Stimulated activated CD8-positive, alpha-beta memory T cell treated with anti-CD3 and anti-CD28 coated beads, Interleukin-12 subunit alpha, Interleukin-12 subunit beta, amount 100 ng/mL, for 1 hour (primary cell): ENCODE results near the gene TGOLN2.
A peak's percentile ranks its signal among the peaks of the same experiment; 100 is the strongest.
"Not testable (repeated sequence)": the region's sequence is repeated elsewhere in the genome, so short reads cannot be mapped to it uniquely, and the experiment has no call there.

Experiments
- DNase-seq: peaks from one replicate; pipeline ENCODE4 v3.0.0-alpha.2; 2020; ENCODE audit warnings: low read depth

TGOLN2 gene

DNA sequence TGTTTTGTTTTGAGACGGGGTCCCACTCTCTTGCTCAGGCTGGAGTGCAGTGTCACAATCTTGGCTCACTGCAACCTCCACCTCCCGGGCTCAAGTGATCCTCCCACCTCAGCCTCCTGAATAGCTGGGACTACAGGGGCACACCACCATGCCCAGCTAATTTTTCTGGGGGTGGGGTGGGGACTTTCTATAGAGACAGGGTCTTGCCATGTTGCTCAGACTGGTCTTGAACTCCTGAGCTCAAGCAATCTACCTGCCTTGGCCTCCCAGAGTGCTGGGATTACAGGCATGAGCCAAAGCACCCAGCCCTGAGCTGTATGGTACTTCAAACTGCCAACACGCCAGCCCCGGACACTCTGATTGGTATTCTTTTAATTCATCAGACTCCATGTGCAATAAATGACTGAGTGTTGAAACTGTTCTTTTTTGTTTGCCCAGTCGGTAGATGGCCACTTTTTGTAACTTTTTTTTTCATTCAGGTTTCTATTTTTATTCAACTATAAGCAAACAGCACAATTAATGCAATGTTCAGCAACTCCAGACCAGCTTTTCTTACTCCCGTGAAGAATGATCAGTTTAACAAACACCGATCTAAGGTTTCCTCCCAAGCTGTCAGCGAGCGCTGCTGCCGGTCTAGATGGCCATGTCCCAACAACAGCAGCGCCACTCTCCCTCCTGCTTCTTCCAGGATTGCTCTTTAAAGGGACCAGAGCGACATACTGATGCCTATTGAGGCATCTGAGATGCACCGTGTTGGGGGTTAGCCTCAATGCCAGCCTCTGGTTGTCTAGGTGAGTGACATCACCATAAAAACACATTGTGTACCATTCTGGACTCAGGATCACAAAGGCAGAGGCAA lies 12.5 kb upstream of the TGOLN2 start:
- DNase-seq, result no peak

DNA sequence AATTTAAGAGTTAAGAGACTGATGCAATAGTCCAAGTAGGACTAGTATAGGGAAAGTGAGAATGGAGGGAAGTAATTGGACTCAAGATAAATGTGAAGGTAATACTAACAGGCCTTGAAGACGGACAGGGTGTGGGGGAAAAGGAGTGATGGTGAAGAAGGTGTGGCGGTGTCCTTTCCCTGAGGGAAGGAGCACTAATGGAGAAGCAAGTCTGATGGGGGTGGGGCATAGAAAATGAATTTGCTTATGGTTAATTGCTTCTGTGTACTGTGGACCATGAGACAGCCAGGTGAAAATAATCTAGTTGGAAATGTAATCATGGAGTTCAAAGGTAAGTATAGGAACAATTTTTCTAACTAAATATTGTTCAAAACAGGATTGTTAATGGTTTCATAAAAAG lies 7.1 kb upstream of the TGOLN2 start:
- no peak for DNase-seq

DNA sequence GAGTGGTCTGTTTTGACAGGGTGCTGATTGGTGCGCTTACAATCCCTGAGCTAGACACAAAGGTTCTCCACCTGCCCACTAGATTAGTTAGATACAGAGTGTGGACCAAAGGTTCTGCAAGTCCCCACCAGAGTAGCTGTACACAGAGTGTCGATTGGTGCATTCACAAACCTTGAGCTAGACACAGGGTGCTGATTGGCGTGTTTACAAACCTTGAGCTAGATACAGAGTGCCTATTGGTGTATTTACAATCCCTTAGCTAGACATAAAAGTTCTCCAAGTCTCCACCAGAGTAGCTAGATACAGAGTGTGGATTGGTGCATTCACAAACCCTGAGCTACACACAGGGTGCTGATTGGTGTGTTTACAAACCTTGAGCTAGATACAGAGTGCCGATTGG lies 6.1 kb upstream of the TGOLN2 start:
- DNase-seq, result not testable (repeated sequence)

DNA sequence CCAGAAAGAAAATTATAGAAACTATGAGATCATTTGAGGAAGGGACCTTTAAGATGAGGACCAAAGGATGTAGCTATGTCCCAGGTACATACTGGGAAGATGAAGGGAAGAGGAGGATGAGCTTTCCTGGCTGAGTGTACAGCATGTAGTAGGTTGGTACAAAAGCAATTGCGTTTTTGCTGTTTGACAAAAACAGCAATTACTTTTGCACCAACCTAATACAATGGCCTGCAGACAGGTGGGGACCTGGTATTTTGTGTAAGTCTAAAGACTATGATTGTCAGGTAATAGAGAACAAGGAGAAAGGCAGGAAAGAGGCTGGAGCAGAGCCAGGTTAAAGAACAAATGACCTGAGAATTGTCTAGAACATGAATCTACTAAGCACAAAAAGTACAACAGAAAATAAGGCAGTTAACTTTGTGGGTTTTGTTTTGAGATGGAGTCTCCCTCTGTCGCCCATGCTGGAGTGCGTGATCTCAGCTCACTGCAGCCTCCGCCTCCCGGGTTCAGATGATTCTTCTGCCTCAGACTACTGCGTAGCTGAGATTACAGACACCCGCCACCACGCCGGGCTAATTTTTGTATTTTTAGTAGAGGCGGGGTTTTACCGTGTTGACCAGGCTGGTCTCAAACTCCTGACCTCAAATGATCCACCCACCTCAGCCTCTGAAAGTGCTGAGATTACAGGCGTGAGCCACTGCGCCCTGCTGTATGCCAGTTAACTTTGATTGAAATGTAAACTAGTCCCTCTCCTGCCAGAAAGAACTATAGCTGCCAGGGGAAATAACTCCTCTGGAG lies 3.2 kb upstream of the TGOLN2 start:
- DNase-seq, result no peak

DNA sequence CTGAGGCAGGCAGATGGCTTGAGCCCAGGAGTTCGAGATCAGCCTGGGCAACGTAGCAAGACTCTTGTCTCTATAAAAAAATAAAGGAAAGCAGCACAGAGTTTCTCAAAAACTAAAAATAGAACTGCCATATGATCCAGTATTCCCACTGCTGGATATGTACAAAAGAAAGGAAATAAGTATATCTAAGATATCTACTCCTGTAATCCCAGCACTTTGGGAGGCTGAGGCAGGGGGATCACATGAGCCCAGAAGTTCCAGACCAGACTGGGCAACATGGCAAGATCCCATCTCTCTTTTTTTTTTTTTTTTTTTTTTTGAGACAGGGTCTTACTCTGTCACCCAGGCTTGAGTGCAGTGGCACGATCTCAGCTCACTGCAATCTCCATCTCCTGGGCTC lies 1.9 kb upstream of the TGOLN2 start:
- not testable (repeated sequence) for DNase-seq

DNA sequence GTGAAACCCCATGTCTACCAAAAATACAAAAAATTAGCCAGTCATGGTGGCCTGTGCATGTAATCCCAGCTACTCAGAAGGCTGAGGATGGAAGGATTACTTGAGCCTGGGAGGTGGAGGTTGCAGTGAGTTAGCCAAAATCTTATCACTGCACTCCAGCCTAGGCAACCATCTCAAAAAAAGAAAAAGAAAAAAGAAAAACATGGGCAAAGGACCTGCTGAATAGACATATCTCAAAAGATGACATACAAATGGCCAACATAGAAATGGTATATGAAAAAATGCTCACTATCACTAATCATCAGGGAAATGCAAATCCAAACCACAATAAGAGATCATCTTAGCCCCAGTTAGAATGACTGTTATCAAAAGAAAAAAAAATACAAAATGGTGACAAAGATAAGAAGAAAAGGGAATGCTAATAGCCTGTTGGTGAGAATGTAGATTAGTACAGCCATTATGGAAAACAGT lies 1.4 kb upstream of the TGOLN2 start:
- no peak for DNase-seq

DNA sequence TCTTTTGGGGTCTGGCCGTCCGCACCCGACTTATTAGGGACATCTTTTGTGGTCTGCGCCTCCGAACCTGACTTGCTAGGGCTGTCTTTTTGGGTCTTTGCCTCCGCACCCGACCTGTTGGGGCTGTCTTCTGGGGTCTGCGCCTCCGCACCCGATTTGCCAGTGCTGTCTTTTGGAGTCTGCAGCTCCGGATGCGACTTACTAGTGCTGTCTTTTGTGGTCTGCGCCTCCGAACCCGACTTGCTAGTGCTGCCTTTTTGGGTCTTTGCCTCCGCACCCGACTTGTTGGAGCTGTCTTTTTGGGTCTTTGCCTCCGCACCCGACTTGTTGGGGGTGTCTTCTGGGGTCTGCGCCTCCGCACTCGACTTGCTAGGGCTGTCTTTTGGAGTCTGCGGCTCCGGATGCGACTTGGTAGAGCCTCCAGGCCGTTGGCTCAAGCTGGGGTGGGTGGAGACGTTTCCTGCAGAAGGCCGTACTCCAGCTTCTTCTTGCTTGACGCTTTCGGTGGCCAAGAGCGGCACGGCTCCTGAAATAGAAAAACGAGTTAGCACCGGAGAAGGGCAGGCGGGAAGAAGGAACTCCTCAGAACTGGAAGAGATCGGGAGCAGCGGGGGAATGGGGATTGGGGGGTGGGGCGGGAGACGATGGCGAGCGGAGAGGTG lies 498 bp downstream of the TGOLN2 start:
- DNase-seq, result peak; percentile 35

DNA sequence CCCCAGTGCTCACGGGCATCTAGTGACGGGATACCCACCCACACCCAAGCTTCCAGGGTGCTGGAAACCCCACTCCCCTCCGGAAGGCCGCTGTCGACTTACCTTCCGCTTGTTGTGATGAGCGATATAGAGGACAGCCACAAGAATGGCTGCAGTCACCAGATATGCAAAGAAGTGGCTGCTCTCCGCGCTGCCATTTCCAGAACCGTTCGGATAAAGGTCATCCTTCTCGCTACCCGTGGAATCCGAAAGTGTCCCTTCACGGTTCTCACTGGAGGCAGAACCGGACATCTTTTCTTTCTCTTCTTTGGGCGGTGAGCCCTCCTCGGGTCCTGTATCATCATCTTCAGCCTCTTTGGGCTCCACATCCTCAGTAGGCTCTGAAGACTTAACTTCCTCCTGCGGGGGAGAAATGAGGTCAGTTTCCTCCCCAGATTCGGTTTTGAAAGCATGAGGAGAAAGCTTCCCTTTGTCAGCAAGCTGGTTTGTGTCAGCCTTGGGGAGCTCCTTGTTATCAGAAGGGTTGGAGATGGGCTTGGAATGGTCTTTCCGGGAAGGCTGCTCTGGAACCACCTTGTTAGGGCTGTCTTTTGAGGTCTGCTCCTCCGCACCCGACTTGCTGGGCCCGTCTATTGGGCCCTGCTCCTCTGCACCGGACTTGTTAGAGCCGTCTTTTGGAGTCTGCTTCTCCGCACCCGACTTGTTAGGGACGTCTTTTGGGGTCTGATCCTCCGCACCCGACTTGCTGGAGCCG lies 1.2 kb downstream of the TGOLN2 start:
- DNase-seq, result no peak

DNA sequence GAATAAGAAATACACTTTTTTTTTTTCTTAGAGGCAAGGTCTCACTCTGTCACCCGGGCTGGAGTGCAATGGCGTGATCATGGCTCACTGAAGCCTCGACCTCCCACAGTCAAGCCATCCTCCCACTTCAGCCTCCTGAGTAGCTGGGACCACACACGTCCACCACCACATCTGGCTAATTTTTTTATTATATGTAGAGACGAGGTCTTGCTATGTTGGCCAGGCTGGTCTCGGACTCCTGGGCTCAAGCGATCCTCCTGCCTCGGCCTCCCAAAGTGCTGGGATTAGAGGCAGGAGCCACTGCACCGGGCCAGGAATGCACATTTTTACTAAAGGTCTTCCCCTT lies 2.4 kb downstream of the TGOLN2 start:
- DNase-seq, result no peak

DNA sequence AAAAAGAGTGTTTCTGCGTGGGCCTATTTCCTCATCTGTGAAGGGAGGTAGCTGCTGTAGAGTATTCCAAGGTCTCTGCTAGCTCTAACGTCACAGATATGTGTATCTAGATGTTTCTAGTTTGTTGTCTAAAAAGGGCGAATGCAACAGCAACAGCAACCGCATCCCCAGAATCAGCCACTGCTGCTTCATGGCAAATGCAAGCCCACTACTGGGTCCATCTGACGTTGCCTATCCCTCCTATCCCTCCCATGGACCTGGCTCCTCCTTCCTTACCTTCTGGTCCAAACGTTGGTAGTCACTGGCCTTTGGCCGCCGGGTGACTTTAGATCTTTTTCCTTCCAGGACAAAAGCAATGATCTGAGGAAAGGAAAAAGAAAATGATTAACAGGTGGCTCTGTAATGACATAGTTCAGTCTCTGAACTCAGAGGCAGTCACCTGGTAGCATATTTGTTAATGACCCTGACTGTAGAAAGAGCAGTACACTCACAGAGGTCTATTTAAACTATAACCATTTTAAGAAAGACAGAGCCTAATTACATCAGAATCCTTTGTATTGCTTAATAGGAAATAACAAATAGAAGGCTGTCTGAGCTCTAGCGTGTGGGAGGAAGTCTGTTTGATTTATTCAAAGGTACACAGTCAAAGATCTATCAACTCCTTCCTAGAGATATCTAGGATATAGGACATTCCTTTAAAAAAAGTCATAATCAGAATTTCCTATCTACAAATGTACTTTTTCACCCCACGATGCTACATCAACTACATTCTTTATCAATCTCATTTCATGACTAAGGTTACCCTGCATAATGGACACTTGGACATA lies 2.9 kb downstream of the TGOLN2 start:
- DNase-seq, result no peak

DNA sequence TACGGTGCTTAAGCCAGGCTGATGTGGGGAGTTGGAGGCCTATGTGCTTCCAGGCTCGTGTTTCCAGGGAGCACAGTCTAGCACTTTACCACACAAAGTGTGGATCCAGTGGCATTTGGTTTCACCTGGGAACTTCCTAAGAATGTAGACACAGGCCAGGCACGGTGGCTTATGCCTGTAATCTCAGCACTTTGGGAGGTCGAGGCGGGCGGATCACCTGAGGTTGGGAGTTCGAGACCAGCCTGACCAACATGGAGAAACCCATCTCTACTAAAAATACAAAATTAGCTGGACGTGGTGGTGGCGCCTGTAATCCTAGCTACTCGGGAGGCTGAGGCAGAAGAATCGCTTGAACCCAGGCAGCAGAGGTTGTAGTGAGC lies 3.8 kb downstream of the TGOLN2 start:
- DNase-seq, result not testable (repeated sequence)

DNA sequence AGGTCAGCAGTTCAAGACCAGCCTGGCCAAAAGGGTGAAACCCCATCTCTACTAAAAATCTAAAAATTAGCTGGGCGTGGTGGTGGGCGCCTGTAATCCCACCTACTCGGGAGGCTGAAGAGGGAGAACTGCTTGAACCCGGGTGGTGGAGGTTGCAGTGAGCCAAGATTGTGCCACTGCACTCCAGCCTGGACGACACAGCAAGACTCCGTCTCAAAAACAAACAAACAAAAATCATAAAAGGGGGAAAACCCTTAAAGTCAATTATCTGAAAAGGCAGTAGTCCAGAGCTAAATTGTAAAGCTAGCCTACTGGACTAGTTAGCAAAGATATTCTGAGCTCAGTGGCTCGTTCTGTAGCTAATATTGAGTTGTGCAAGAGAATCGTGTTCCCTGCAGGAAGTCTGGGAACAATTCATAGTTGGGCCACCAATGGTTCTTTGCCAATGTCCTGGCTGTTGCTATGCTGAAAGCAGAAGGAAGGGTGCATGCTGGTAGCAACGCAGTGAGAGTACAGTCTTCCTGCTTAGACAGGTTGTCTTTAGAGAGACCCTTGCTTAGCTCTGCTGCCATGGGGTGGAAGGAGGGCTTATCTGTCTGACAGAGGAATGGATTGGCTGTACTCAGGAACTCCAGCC lies 4.3 kb downstream of the TGOLN2 start:
- DNase-seq, result no peak

DNA sequence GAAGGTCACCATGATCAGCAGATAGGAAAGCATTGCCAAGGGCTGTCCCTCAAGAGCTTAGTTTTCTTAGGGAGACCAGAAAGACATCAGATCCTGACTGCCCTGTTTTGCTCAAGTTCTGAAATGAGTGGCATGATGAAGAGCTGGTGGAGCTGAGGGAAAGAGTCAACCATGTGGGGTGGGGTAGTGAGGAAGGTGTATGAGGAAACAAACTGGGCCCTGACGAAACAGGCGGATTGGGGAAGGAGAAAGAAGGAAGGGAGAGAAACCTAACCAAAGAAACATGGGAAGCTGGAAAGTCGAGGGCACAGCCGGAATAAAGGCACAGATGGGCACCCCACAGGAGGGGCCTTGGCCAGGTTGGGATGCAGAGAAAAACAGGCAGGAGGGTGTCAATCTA lies 8.0 kb downstream of the TGOLN2 start:
- DNase-seq, result no peak

DNA sequence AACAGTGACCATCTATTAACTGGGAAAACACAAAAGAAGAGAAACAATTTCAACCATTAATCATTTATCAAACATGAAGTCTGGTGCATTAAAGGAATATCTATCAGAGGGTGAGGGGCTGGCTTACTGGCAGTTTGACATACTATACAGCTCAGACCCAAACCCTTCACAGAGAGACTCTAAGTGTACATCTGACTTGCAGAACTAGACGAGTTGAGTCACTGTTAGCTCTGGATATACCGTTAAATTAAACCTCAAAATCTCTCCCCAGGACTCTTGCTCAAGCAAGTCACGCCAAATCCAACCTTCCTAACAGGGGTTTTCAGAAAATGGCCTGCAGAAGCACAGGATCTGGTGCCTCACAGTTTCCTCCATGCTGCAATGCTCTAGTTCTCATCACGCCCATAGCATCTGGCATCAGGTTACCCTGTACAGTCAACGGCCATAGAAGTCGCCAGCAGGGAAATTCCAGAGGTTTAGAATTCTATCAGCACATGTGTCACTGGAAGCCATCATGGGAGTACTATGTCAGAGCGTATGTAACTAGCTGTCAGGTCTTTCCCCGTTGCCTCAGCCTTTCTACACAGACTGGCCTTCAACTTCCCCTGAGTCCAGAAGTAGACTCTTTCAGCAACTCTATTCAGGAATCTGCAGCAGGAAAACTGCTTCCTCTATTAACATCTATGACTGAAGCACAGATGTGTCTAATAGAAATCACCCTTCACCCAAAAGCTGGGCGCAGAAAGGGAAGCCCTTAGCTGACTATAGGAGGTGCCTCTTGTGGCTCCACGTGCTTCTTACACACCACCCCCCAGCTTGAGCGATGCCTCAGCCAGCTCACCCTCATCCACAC lies 9.3 kb downstream of the TGOLN2 start:
- DNase-seq, result no peak

DNA sequence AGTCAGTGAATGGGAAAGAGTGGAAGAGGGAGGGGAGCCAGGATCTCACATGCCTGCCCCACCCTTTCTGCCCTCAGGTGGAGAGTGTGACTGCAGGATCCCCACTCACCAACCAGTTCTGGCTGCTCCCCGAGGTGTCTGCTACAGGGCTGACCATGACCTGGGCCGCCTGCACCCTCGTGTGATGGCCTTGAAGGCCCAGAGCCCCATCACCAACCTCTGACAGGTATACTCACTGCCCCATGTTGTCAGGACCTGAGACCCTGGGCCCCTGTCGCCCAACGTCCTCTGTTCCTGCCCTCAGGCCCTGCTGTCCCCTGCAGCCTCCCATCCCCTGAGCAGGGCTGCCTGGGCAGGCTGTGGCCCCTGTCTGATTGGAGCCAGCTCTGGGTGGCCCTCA lies 11.9 kb downstream of the TGOLN2 start:
- not testable (repeated sequence) for DNase-seq

DNA sequence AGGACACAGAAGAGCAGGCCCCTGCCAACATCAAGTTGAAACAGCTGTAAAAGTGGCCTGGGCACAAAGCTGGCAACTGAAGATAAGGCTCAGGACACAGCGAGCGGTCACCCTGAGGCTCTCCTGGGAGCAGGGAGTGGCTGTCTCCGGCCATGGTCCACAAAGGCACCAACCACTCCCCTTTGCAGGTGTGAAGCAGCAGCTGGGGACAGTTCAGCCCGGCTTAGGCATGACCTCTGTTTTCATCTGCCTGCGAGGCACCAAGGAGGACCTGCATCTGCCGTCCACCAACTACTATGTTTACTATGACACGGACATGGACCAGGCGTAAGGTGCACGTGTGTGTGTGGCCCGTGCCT lies 12.9 kb downstream of the TGOLN2 start:
- DNase-seq, result no peak

DNA sequence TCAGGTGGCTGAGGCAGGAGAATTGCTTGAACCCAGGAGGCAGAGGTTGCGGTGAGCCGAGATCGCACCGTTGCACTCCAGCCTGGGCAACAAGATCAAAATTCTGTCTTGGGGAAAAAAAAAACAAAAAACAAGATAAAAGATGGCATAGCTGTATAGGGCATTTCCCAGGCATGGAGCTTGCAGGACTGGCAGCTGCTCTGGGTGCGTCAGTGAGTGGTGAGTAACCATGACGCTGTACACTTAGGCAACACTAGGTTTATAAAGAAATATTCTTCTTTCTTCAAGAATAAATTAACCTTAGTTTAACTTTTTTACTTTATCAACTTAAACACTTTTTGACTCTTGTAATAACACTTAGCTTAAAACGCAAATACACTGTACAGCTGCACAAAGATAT lies 15.4 kb downstream of the TGOLN2 start:
- no peak for DNase-seq

DNA sequence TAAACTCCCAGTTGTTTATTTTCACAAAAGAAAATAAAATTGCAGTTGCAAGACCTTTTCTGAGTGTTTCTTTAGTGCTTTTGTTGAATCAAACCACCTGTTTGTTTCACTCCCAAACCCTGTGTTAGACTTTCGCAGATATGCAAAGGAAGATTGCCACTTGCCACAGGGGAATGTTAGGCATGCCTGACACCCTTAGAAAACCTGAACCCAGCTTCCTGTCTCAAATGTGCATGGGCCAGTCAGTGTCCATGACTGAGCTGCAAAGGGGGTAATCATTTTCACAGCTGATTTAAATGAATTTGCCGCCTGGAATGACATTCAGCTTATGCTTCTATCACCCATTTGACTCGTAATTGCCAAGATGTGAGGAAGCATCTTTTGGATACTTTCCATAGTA lies 17.5 kb downstream of the TGOLN2 start:
- DNase-seq, result no peak

DNA sequence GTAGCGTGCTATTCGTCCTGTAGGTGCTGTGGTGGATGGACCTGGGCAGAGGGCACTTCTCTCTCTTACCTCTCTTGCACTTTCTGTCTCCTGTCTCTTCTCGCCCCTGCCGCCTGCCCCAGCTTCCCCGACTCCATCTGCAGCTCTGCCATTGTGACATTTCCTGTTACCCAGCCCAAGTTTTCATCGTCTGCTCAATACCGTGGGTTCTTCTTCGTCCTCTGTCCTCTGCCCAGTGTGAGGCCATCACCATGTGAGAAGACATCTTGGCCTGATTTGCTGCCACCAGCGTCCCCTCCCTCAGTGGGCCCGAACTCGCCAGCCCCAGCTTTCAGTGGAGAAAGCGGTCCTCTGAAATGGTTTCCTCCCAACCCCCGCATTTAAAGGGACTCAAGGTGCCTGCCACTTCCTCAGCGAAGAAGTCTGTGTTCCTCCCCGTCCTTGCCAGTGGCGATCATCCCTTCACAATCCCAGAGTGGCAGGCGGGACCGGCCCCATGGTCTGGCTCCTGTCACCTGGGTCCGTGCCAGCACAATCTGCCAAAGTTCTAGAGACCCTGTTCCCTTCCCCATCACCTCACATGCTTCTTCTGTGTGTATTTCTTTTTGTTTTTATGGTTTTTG lies 18.0 kb downstream of the TGOLN2 start:
- no peak for DNase-seq
